DOHH2 (cell line): ENCODE data around the gene PRDM2.

ENCODE experiments used
- H3F3A ChIP-seq: fragments of 200-600 bp; sonication (generic), shearing (Covaris generic); 2 replicates; pipeline ENCODE4 v1.6.0; 2016; ENCODE audit warnings: antibody characterized with exemption, mild to moderate bottlenecking; ENCODE audit not compliant: control insufficient read depth, insufficient read depth
- H3K27ac ChIP-seq: fragments of 200-600 bp; sonication (generic); 2 replicates; pipeline ENCODE4 v1.5.1; 2014; ENCODE audit warnings: low read depth, mild to moderate bottlenecking, low read length, moderate library complexity
- H3K27me3 ChIP-seq: fragments of 200-600 bp; sonication (generic); 2 replicates; pipeline ENCODE4 v1.6.1; 2014; ENCODE audit warnings: mild to moderate bottlenecking, low read length, mixed read lengths; ENCODE audit not compliant: control insufficient read depth
- H3K36me3 ChIP-seq: fragments of 200-600 bp; sonication (generic); 2 replicates; pipeline ENCODE4 v1.6.1; 2014; ENCODE audit warnings: mild to moderate bottlenecking, low read length, moderate library complexity, mixed read lengths; ENCODE audit not compliant: control insufficient read depth
- H3K4me1 ChIP-seq: fragments of 200-600 bp; sonication (generic); 2 replicates; pipeline ENCODE4 v1.6.1; 2014; ENCODE audit warnings: mild to moderate bottlenecking, low read length, mixed read lengths; ENCODE audit not compliant: control insufficient read depth
- H3K4me2 ChIP-seq: fragments of 200-600 bp; sonication (generic); 2 replicates; pipeline ENCODE4 v1.6.0; 2014; ENCODE audit warnings: mild to moderate bottlenecking, low read length, moderate library complexity
- H3K4me3 ChIP-seq: fragments of 200-600 bp; sonication (generic); 2 replicates; pipeline ENCODE4 v1.5.1; 2014; ENCODE audit warnings: mild to moderate bottlenecking, low read length, mixed read lengths
- H3K79me2 ChIP-seq: fragments of 200-600 bp; sonication (generic); 2 replicates; pipeline ENCODE4 v1.6.1; 2014; ENCODE audit warnings: mild to moderate bottlenecking, low read length, mixed read lengths; ENCODE audit not compliant: control insufficient read depth
- H3K9me2 ChIP-seq: fragments of 200-600 bp; sonication (generic); replicated peaks from 2 replicates; pipeline ENCODE4 v1.6.1; 2014; ENCODE audit warnings: mild to moderate bottlenecking, low read length, mixed read lengths; ENCODE audit not compliant: control insufficient read depth
- H3K9me3 ChIP-seq: fragments of 200-600 bp; sonication (generic); 2 replicates; pipeline ENCODE4 v1.6.1; 2014; ENCODE audit warnings: antibody characterized with exemption, low read length, mixed read lengths; ENCODE audit not compliant: control insufficient read depth, insufficient read depth
- H4K20me1 ChIP-seq: fragments of 200-600 bp; sonication (generic); 2 replicates; pipeline ENCODE4 v1.6.0; 2014; ENCODE audit warnings: low read depth, mild to moderate bottlenecking, antibody characterized with exemption, low read length, moderate library complexity; ENCODE audit not compliant: control insufficient read depth, insufficient read depth
- CTCF ChIP-seq: fragments of 200-600 bp; sonication (generic); IDR thresholded peaks from one replicate; pipeline ENCODE4 v1.5.1; 2014; ENCODE audit warnings: antibody characterized with exemption, mild to moderate bottlenecking, low read depth, low read length; ENCODE audit not compliant: poor library complexity, severe bottlenecking
- EZH2phosphoT487 ChIP-seq: fragments of 200-600 bp; sonication (generic); IDR thresholded peaks from 2 replicates; pipeline ENCODE4 v1.6.1; 2017; ENCODE audit warnings: borderline replicate concordance, mild to moderate bottlenecking, antibody characterized with exemption, low read length, moderate library complexity, mixed read lengths

Gene PRDM2

GRCh38 chr1:13836631-13837030 lies 136.6 kb downstream of the PRDM2 start:
- Histone ChIP-seq H3K4me2 (no peak overlapping the region), H3K9me3 (no peaks in the 10 kb centered on the region), H3K4me1 (no peaks in the 10 kb centered on the region), H3K27ac (no peak overlapping the region), H3K36me3 (no peaks in the 10 kb centered on the region), H4K20me1 (no peaks in the 10 kb centered on the region), H3K4me3 (no peak overlapping the region), H3K79me2 (no peaks in the 10 kb centered on the region), H3K9me2 (no peaks in the 10 kb centered on the region), H3F3A (no peaks in the 10 kb centered on the region), H3K27me3 (peaks cover 19% of the 10 kb centered on the region)
- no peak for TF ChIP-seq CTCF
- TF ChIP-seq EZH2phosphoT487 = no peak

DNA sequence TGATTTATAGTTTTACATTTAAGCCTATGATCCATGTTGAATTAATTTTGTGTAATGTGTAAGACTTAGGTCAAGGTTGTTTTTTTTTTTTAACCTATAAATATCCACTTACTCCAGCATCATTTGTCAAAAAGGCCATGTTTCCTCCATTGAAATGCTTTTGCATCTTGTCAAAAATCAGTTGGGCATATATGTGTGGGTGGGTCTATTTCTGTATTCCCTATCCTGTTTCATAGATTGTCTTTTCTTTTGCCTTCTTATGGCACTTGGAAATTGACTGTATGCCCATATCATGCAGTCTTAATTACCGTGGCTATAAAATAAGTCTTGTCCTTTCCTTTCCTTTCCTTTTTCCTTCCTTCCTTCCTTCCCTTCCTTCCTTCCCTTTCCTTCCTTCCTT lies 138.2 kb downstream of the PRDM2 start:
- Histone ChIP-seq H4K20me1 (no peaks in the 10 kb centered on the region), H3K4me1 (no peaks in the 10 kb centered on the region), H3K79me2 (no peaks in the 10 kb centered on the region), H3K9me2 (no peaks in the 10 kb centered on the region), H3K27ac (no peak overlapping the region), H3K36me3 (no peaks in the 10 kb centered on the region), H3F3A (no peaks in the 10 kb centered on the region), H3K27me3 (peaks cover 17% of the 10 kb centered on the region), H3K4me2 (no peak overlapping the region), H3K9me3 (no peaks in the 10 kb centered on the region), H3K4me3 (no peak overlapping the region)
- TF ChIP-seq CTCF (no peak), EZH2phosphoT487 (no peak)

DNA sequence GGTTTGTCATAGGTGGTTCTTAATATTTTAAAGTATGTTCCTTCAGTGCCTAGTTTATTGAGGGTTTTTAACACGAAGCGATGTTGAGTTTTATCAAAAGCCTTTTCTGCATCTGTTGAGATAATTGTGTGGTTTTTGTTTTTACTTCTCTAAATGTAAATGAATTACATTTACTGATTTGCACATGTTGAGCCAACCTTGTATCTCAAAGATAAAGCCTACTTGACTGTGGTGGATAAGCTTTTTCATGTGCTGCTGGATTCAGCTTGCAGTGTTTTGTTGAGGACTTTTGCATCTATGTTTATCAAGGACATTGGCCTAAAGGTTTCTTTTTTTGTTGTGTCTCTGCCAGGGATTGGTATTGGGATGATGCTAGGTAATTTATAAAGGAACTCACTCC lies 142.5 kb downstream of the PRDM2 start:
- Histone ChIP-seq H3K36me3 (no peaks in the 10 kb centered on the region), H3K79me2 (no peaks in the 10 kb centered on the region), H4K20me1 (no peaks in the 10 kb centered on the region), H3F3A (no peaks in the 10 kb centered on the region), H3K9me2 (no peaks in the 10 kb centered on the region), H3K27ac (no peak overlapping the region), H3K4me2 (no peak overlapping the region), H3K4me3 (no peak overlapping the region), H3K27me3 (peaks cover 16% of the 10 kb centered on the region), H3K4me1 (no peaks in the 10 kb centered on the region), H3K9me3 (no peaks in the 10 kb centered on the region)
- TF ChIP-seq EZH2phosphoT487 (no peak), CTCF (no peak)

DNA sequence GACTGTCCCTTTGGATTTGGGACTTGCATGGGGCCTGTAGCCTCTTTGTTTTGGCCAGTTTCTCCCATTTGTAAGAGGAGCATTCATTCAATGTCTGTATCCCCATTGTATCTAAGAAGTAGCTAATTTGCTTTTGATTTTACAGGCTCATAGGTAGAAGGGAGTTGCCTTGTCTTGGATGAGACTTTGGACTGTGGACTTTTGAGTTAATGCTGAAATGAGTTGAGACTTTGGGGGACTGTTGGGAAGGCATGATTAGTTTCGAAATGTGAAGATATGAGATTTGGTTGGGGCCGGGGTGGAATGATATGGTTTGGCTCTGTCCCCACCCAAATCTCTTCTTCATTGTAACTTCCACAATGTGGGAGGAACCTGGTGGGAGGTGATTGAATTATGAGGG lies 151.7 kb downstream of the PRDM2 start:
- no peaks in the 10 kb centered on the region for H3K27me3 ChIP-seq
- no peaks in the 10 kb centered on the region for H4K20me1 ChIP-seq
- H3K79me2 ChIP-seq = no peaks in the 10 kb centered on the region
- no peak overlapping the region for H3K4me3 ChIP-seq
- no peaks in the 10 kb centered on the region for H3K4me1 ChIP-seq
- 0 out of 2 replicates have a peak, but pooled peaks cover 10% of the 10 kb centered on the region for H3K9me3 ChIP-seq
- no peak overlapping the region for H3K4me2 ChIP-seq
- H3K9me2 ChIP-seq = no peaks in the 10 kb centered on the region
- no peak overlapping the region for H3K27ac ChIP-seq
- TF ChIP-seq EZH2phosphoT487 (no peak), CTCF (no peak)
- no peaks in the 10 kb centered on the region for H3F3A ChIP-seq
- H3K36me3 ChIP-seq = no peaks in the 10 kb centered on the region
